GM12891 (cell line): ENCODE measurements around the gene TMEM218.

Experiments used
- POLR2A ChIP-seq: IDR thresholded peaks from 2 replicates; pipeline ENCODE4 v1.6.1; 2011; ENCODE audit warnings: low read depth, low read length, control low read depth
- POLR2AphosphoS5 ChIP-seq: IDR thresholded peaks from 2 replicates; pipeline ENCODE4 v1.6.1; 2011; ENCODE audit warnings: low read depth, low read length, control low read depth
- POU2F2 ChIP-seq: IDR thresholded peaks from 2 replicates; pipeline ENCODE4 v1.6.1; 2011; ENCODE audit warnings: low read depth, mild to moderate bottlenecking, control low read depth, low read length, moderate library complexity
- SPI1 ChIP-seq: IDR thresholded peaks from 2 replicates; pipeline ENCODE4 v1.6.1; 2011; ENCODE audit warnings: low read depth, low read length, control low read depth
- TAF1 ChIP-seq: IDR thresholded peaks from 2 replicates; pipeline ENCODE4 v1.6.1; 2011; ENCODE audit warnings: low read depth, low read length, control low read depth

- TF ChIP-seq POLR2A: no peak
- no peak for TF ChIP-seq TAF1
- TF ChIP-seq POLR2AphosphoS5: no peak
- no peak for TF ChIP-seq SPI1
- TF ChIP-seq POU2F2: no peak
Observed at GRCh38 chr11:125117429-125117828, 6.0 kb upstream of the TMEM218 start.
